ENCODE results near the gene RBP3.

- TF ChIP-seq CTCF (IDR thresholded peaks at IDR 0.05; ENCODE audit: borderline replicate concordance, extremely low read depth, low read length, poor library complexity, severe bottlenecking) (no peak), EZH2 (IDR thresholded peaks at IDR 0.05; ENCODE audit: borderline replicate concordance, low read depth, low read length, severe bottlenecking) (no peak)
Measured at GRCh38 chr10:47353351-47353750, 5.2 kb downstream of the RBP3 start.

Measured in DND-41 (cell line).